NCI-H2107 treated with DMSO at 0.1 percent for 48 hours (cell line): ENCODE measurements around the gene SPNS2.
"Not testable (repeated sequence)": the region's sequence is repeated elsewhere in the genome, so short reads cannot be mapped to it uniquely, and the experiment has no call there.

Experiments
- DNase-seq: peaks from one replicate; lab custom pipeline; 2025; ENCODE audit not compliant: unreplicated experiment; lab: John Stamatoyannopoulos, UW

The SPNS2 gene

DNA sequence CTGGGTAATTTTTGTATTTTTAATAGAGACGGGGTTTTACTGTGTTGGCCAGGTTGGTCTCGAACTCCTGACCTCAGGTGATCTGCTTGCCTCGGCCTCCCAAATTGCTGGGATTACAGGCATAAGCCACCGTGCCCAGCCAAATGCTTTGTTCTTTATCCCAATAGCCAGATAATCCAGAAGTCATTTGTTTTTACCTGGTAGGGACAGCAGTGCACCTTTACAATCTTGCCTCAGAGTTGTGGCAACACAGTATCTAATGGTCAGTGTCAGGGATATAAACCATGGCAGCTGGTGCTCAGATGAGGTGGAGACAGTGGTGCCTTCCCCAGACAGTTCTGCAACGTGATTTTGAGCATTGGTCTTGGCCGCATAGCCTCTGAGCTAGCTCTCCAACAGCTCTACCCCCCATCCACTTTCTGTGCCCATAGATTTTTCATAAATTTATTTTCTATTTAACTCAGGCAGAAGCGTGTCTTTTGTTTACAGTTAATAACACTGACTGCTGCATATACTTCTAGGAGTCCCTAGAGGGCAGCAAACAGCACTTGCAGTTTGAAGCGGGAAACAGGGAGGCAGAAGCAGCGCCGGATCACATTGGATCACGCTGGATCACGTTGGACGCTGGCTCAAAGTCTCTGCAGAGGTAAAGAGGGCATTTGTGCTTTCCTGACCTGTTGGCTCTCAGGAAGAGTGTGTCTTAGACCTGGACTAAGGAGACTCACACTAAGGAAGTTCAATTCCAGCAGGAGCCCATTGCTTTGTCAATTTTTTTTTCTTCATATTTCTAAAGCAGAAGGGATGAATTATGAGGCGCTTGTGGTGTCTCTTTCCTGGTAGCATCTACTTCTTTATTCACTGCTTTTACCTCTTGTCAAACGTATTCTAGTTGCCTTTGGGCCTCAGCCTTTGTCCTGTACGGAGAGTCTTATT lies 66.8 kb downstream of the SPNS2 start:
- DNase-seq = peak; percentile 50

DNA sequence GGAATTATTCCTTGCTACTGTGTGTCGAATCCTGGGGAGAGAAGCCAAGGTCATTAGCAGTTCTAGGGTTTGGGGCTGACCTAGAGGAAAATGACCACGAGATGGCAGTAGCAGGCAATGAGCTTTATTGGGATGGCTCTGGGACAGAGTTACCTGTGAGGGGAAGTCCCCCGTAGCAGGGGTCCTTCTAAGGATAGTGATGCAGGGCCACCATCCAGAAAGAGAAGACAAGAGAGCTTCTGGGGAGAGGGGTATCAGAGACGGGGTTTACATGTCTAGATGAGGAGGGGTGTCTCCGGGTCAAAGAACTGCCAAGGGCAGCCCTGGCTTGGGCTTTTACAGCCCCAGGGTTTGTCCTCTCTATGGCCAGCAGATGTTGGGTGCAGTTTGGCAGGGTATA lies 68.1 kb downstream of the SPNS2 start:
- peak; percentile 28 for DNase-seq

DNA sequence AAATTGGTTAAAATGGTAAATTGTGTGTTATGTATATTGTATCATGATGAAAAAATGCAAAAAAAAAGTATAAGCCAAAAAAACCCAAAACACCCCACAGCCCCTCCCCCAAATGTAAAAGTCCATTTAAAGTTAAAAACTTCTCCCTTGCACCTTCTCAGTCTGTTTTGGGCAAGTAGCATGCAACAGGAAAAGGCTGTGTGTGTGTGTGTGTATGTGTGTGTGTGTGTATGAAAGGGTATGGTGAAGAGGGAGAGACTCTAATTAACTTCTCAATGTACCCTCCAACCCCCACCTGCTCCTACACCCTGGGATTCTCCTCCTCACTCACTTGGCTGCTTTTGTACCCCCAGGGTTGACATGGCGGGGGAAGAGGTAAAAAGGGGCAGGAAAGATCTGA lies 70.9 kb downstream of the SPNS2 start:
- no peak for DNase-seq

DNA sequence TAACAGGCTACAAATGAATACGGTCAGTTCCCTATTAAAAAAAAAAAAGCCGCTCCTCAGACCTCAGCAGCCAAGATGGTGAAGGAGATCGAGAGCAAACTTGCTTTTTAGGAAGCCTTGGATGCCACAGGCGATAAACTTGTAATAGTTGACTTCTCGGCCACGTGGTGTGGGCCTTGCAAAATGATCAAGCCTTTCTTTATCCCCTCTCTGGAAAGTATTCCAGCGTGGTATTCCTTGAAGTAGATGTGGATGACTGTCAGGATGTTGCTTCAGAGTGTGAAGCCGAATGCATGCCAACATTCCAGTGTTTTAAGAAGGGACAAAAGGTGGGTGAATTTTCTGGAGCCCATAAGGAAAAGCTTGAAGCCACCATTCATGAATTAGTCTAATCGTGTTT lies 73.5 kb downstream of the SPNS2 start:
- no peak for DNase-seq

DNA sequence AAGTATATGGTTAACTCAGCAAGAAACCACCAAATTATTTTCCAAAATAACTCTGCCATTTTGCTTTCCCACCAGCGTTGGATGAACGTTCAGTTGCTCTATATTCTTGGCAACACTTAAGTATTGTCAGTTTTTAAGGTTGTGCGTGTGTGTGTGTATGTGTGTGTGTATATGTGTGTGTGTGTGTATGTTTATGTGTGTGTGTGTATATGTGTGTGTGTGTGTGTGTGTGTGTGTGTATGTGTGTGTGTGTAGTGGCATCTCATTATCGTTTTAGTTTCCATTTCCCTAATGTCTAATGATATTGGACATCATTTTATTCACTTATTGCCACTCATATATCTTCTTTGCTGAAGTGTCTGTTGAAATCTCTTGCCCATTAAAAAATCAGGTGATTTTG lies 74.4 kb downstream of the SPNS2 start:
- no peak for DNase-seq

DNA sequence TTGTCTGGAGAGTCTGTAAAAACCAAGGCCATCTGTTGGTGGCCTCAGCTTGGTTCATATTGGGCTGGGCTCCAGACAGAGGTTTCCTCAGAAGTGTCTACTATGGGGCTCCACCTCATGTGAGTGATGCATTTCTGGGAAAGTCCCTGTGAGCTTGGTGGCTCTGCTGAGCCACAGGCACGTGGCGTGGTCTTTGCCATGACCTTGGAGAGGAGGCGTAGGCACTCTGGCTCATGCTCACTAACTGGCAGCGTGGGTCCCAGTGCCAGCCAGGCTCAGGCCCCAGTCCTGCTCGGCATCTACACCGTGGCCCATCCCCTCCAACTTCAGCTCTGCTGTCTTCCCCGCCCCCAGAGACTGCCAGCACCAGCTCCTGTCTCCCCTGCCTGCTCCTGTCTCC lies 75.0 kb downstream of the SPNS2 start:
- no peak for DNase-seq

DNA sequence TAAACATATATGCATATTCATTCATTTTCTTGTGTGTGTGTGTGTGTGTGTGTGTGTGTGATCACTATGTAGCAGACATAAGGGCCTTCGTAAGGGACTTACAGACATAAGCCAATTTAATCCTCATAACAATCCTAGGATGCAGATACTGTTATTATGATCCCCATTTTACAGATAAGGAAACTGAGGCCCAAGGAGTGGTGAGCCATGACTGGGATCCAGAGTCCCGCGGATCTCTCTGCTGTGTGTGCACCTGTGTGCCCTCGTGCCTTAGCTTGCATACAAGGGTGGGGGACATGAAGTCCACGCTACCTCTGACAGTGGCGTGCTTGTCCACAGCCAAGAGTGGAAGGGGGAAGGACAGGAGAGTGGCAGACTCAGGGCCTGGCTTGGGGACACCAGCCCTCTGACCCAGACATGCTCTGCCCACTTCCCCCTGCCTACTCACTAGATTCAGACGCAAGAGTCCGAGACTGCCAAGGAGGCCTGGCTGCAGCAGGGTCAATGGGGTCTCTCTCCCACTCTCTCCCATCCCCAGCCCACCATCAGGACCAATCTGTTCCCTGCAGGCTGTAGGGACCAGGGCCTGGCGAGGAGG lies 75.9 kb downstream of the SPNS2 start:
- no peak for DNase-seq

DNA sequence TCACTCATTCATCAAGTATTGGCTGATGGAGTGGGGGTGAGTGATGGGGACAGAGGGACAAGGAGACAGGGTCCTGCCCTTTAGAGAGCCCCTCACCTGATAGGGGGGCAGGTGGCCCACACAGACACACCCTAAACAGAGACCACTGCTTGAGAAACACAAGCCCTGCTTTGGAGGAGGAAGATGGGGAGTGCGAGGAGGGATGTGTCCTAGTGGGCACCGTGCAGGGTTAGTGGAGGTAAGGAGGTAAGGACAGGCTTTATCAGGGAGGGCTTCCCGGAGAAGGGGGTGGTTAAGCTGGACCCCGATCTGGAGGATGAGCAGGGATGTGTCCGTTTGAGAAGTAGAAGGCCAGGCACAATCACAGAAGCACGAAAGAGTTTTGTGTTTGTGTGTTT lies 77.5 kb downstream of the SPNS2 start:
- no peak for DNase-seq

DNA sequence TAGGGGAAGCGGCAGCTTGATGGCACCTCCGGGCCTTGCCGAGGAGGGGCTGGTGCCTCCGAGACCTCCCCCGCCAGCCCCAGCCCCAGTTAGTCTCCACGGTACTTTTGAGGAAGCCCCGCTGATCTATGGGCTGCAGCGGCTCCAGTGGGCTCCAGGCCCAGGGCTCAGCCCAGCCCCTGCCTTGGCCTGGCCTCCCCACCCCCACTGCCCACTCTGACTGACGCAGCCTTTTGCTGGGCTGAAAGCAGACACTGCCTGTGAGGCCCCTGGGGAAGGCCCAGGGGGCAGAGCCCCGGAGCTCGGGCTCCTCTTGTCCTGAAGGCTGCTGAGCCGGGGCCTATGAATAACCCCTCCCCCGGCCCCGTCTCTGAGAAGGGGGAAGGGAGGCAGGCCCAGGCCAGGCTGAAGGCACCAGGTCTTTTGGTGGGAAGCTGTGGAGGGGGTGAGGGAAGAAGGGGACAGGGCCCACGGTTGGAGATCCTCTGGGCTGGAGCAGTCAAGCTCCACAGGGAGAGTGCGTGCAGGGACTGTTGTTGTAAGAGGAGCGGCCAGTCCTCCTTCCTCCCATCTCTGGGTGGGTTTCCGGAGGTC lies 78.1 kb downstream of the SPNS2 start:
- DNase-seq = no peak

DNA sequence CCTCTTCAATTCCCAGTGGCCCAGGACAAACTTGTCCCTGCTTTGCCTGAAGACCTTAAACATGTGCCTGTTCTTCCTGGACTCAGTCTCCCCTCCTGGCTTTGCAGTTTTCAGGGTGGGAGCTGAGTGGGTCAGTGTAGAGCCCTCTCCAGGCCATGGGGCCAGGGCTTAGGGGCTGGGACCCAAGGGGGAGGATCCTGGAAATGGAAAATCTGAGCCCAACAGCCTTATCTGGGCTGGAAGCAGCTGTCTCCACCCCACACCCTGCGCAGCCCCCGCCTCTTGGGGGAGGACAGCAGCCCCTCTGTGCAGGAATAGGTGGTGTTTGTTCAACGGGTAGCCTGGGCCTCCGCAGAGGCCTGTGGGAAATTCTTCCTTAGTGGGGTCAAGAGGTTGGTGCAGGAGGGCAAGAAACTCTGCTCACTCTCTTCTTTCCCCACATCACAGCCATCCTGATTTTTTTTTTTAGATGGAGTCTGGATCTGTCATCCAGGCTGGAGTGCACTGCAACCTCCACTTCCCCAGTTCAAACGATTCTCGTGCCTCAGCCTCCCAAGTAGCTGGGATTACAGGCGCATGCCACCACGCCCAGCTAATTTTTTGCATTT lies 78.8 kb downstream of the SPNS2 start:
- DNase-seq = no peak

DNA sequence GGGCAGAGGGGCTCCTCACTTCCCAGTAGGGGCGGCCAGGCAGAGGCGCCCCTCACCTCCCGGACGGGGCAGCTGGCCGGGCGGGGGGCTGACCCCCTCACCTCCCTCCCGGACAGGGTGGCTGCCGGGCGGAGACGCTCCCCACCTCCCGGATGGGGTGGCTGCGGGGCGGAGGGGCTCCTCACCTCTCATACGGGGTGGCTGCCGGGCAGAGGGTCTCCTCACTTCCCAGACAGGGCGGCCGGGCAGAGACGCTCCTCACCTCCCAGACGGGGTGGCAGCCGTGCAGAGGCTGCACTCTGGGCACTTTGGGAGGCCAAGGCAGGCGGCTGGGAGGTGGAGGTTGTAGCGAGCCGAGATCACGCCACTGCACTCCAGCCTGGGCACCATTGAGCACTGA lies 79.7 kb downstream of the SPNS2 start:
- DNase-seq = not testable (repeated sequence)

DNA sequence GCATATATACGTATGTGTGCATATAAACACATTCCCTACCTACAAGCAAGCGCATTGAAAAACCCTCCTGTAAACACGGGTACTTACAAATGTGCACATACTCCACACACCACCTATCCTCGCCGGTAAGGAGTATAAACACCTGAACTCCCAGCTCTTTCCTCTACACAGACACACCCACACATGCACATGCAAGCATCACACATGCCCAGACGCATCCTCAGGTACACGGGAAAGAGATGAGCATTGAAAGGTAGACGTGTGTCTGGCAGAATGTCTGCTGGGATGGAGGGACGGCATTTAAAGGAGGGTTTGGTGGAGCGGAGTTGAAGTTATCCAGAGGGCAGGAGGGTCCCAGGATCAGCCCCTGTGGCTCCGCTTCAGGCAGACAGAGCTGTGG lies 81.0 kb downstream of the SPNS2 start:
- DNase-seq = no peak

DNA sequence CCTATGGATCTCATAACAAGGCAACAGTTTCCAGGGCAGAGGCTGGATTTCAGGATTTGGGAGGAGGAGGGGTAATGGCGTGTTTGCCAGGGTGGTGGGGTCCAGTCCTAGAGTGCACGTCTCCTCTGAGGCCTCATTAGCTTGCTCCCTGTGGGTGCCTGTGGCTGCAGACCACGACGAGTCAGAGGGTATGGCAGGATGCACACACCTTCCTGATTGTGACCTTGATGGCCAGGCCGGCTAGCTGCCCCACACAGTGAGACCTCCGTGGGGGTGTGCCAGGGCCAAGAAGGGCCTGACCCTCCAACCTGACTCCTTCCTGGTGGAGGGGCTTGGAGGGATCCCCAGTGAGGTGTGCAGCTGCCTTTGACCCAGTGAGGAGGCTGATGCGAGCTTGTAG lies 81.6 kb downstream of the SPNS2 start:
- DNase-seq = no peak

DNA sequence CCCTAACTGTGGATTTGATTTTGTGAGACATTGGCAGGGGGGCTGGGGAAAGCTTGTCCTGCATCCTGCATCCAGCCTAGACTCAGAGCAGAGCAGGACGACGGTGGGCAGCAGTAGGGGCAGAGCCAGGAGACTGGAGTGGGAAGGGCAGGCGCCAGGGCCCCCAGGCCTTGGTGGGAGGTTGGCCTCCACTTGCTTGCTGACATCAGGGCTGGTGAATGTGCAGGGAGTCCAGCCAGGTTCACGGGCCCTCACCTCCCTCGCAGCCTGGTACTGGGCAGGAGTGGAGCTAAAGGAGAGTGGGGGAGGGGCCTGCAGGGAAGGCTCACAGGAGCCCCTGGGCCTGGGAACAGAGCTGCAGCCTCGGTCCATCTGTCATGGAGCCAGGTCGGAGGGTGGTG lies 83.4 kb downstream of the SPNS2 start:
- DNase-seq = no peak

DNA sequence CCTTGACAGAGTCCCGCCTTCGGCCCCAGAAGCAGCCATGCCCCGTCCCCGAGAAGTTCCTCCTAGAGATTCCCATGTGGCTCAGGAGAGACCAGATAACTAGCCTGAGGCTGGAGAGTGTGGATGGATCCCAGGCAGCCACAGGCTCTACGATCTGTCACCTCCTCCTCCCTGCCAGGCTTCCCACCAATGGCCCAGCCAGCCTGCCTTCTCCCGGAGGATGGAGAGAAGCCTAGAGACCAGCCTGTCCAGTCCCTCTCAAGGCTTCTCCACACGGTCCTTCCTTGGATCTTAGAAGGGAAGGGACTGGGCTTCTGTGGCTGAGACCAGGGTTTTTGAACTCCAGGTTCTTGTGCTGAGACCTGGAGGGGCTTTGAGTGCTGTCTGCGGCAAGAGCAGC lies 84.0 kb downstream of the SPNS2 start:
- DNase-seq = no peak

DNA sequence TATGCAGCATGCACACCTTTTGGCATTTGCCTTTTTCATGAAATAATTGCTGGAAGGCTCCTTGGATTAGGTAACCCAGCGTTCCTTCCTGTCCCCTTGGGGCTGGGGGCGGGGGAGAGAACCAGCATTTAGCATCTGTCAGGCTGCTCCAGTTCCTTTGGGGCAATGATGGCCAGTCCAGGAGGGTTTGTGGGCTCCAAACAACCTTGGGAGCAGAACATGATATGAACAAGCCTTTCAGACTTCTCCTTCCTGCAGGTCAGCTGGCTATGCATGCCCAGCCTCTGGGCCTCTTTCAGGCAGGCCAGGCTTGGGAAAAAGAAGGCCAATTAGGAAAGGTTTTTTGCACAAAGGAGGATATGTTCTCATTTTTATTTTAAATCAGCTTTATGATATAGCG lies 84.5 kb downstream of the SPNS2 start:
- no peak for DNase-seq

DNA sequence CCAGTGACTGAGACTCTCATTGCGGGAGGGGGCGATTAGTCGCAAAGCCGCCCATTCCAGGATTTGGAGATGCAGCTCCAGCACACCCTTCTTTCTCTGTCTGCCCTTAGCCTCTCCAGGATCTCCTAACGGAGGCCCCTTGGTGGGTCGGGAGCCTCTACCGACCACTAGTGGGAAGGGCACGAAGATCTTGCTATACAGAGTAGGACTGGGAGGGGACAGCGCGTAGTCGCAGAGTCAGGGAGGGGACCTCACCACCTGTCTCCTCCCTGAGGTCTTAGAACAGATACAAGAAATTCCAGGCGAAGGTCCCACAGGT lies 85.1 kb downstream of the SPNS2 start:
- no peak for DNase-seq

DNA sequence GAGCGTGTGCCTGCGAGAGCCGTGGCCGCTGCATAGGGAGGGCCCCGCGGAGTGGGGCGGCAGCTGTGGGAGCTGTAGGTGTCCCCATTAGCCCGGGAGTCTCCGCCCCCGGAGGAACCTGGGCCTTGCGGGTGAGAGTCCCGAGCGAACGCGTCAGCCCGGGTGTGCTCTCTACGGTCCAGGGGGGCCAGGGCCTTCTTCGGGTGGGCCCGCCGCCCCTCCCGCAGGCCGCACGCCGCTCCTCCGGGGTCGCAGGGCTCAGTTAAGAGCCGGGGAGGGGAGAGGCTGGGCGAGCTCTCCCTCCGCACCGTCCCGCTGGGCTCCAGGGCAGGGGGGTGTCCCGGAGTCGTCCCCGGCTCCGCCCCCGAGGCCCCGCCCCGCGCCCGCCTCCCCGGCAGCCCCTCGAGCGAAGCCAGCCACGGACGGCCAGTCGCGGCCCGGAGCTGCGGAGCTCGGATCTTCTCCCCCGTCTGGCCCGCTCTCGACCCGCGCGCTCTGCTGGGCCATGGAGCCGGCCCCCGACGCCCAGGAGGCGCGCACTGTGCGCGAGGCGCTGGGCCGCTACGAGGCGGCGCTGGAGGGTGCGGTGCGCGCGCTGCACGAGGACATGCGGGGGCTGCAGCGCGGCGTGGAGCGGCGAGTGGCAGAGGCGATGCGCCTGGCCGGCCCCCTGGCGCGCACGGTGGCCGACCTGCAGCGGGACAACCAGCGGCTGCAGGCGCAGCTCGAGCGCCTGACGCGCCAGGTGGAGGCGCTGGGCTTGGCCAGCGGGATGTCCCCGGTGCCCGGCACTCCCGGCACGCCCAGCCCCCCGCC lies 85.6 kb downstream of the SPNS2 start, which contains the start of gene SMTNL2:
Gene SMTNL2, plus strand, starts transcription at position 429 of the 816 bp plus-strand sequence. Its CDS starts 77 bp downstream, at position 506.
- DNase-seq = no peak

DNA sequence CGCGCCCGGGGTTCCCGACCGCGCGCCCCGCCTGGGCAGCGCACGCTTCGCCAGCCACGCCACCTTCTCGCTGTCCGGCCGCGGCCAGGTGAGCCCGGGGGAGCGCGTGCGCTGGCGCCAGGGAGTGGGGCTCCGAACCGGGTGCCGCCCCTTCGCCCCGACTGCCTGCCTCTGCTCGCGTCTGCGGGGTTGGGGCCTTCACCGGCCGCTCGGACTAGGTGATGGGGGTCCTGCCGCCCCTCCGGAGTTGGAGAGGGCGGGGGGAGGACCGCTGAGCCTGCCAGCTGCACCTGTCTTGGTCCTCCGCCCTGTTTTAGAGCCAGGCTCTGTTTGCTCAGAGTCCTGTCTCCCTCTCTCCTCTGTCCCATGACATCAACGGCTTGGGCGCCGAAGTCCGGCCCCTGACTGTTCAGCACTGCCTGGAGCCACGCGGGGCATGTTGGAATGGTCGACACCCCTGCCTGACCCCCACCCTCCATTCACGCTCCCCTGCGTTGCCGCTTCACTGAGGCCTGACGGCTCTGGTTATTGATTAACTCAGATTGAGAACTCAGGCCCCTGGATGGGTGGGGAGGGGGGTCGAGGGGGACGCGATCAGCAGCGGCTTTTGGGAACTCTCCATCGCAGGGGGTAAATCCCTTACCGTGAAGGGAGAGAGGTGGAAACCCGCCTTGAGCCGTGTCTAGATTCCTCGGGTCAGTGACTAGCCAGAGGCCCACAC lies 86.4 kb downstream of the SPNS2 start:
- no peak for DNase-seq

DNA sequence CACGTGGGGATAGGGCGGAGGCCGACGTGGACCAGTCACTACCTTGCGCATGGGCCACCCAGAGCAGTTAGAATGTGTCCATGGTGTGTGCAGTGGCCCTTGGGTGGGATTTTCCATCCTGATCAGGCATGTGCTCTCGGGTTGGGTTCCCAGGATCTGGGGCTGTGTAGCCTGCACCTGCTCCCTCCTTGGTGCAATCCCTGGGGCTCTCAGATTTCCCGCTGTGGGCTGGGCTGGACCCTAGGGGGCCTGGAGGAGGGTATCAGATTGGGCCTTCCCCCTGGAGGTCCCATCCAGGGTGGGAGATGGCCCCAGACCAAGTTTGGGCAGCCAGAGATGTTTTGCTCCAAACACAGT lies 86.9 kb downstream of the SPNS2 start:
- no peak for DNase-seq
